Astrocyte (in vitro differentiated cells and primary cell): Measurements from ENCODE around the gene DLK2. TPM values are rescaled to one million over a fixed set of nuclear protein-coding genes. Genes with fewer than 3 reads are reported as not detected.

Source experiments
- DNase-seq: peaks from one replicate; pipeline ENCODE4 v3.0.0-alpha.2; 2010; ENCODE audit warnings: low read depth
- FAIRE-seq: peaks from 2 replicates; lab custom pipeline; 2011; peaks lifted over from hg19 to GRCh38; lab: Jason Lieb, UNC
- H2AFZ ChIP-seq: 2 replicates; pipeline ENCODE4 v1.6.0; 2012; ENCODE audit warnings: low read depth, low read length, inconsistent platforms
- H3K27ac ChIP-seq: 2 replicates; pipeline ENCODE4 v1.5.1; 2011; ENCODE audit warnings: low read depth, low read length, inconsistent platforms
- H3K27me3 ChIP-seq: 2 replicates; pipeline ENCODE4 v1.6.0; 2011; ENCODE audit warnings: low read length, inconsistent platforms; ENCODE audit not compliant: insufficient read depth
- H3K36me3 ChIP-seq: 2 replicates; pipeline ENCODE4 v1.5.1; 2011; ENCODE audit warnings: low read length, inconsistent platforms; ENCODE audit not compliant: insufficient read depth
- H3K4me1 ChIP-seq: 2 replicates; pipeline ENCODE4 v1.5.1; 2011; ENCODE audit warnings: low read length, inconsistent platforms; ENCODE audit not compliant: insufficient read depth
- H3K4me2 ChIP-seq: 2 replicates; pipeline ENCODE4 v1.6.0; 2012; ENCODE audit warnings: low read length, inconsistent platforms
- H3K4me3 ChIP-seq: 2 replicates; pipeline ENCODE4 v1.5.1; 2011; ENCODE audit warnings: low read depth, mild to moderate bottlenecking, low read length, inconsistent platforms; ENCODE audit not compliant: insufficient read depth
- H3K79me2 ChIP-seq: 2 replicates; pipeline ENCODE4 v1.6.0; 2012; ENCODE audit warnings: mild to moderate bottlenecking, low read length, inconsistent platforms; ENCODE audit not compliant: insufficient read depth
- H3K9ac ChIP-seq: 2 replicates; pipeline ENCODE4 v1.6.0; 2012; ENCODE audit warnings: mild to moderate bottlenecking, low read length, inconsistent platforms
- H3K9me3 ChIP-seq: 2 replicates; pipeline ENCODE4 v1.5.1; 2012; ENCODE audit warnings: low read depth, mild to moderate bottlenecking, low read length, inconsistent platforms; ENCODE audit not compliant: insufficient read depth
- H4K20me1 ChIP-seq: 2 replicates; pipeline ENCODE4 v1.6.0; 2012; ENCODE audit warnings: low read length, inconsistent platforms; ENCODE audit not compliant: insufficient read depth
- H3K27ac Mint-ChIP-seq: one replicate; pipeline ENCODE4 v1.8.0; 2021; ENCODE audit warnings: mild to moderate bottlenecking, mixed read lengths; ENCODE audit not compliant: unreplicated experiment
- H3K27me3 Mint-ChIP-seq: one replicate; pipeline ENCODE4 v1.8.0; 2021; ENCODE audit warnings: low read depth, mixed read lengths; ENCODE audit not compliant: unreplicated experiment
- H3K36me3 Mint-ChIP-seq: one replicate; pipeline ENCODE4 v1.8.0; 2021; ENCODE audit warnings: low read depth, mixed read lengths; ENCODE audit not compliant: unreplicated experiment
- H3K4me1 Mint-ChIP-seq: one replicate; pipeline ENCODE4 v1.8.0; 2021; ENCODE audit warnings: low read depth, mixed read lengths; ENCODE audit not compliant: unreplicated experiment
- H3K4me3 Mint-ChIP-seq: one replicate; pipeline ENCODE4 v1.8.0; 2021; ENCODE audit warnings: mild to moderate bottlenecking, moderate library complexity, mixed read lengths; ENCODE audit not compliant: unreplicated experiment
- H3K9me3 Mint-ChIP-seq: one replicate; pipeline ENCODE4 v1.8.0; 2021; ENCODE audit warnings: mild to moderate bottlenecking, mixed read lengths; ENCODE audit not compliant: unreplicated experiment
- EZH2 ChIP-seq: IDR thresholded peaks from 2 replicates; pipeline ENCODE4 v1.6.1; 2012; ENCODE audit warnings: mild to moderate bottlenecking, low read length, inconsistent platforms; ENCODE audit not compliant: insufficient read depth
- total RNA-seq: library from RNA; stranded (reverse); gene quantifications from 2 replicates; pipeline ENCODE4 v1.2.1, GENCODE V29; 2021
- TF ChIP-seq, protein P1 (sequence below): IDR thresholded peaks from 2 replicates; pipeline ENCODE4 v1.5.1; 2011; ENCODE audit warnings: low read depth, mild to moderate bottlenecking, inconsistent platforms, low read length, moderate library complexity; ENCODE audit not compliant: insufficient read depth

The DLK2 gene
- total RNA-seq, 1 donor from 2014 or later, result 0.68 TPM

DNA sequence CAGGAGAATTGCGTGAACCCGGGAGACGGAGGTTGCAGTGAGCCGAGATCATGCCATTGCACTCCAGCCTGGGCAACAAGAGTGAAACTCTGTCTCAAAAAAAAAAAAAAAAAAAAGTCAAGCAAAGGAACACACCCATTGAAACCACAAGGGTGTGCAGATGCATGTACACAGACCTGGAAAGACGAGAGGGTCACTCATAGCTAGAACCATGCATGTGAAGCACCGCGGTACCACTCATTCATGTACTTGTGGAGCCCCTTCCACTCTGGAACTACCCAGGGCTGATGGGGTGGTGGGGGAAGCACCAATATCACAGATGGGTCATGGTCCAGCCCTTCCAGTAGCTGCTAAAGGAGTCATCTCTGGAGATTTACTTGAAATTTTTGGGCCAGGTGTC lies 14.6 kb upstream of the DLK2 start:
- Mint-ChIP-seq H3K4me3 (no peak overlapping the region), H3K36me3 (no peaks in the 10 kb centered on the region), H3K27me3 (peaks cover 27% of the 10 kb centered on the region), H3K27ac (no peak overlapping the region), H3K4me1 (no peaks in the 10 kb centered on the region), H3K9me3 (no peaks in the 10 kb centered on the region)
- Histone ChIP-seq H3K4me3 (no peak overlapping the region), H3K27me3 (peaks cover 18% of the 10 kb centered on the region), H3K9me3 (no peaks in the 10 kb centered on the region), H3K9ac (no peak overlapping the region), H3K36me3 (no peaks in the 10 kb centered on the region), H4K20me1 (no peaks in the 10 kb centered on the region), H3K27ac (no peak overlapping the region), H3K4me2 (no peak overlapping the region), H3K4me1 (no peaks in the 10 kb centered on the region), H2AFZ (no peak overlapping the region), H3K79me2 (no peaks in the 10 kb centered on the region)
- TF ChIP-seq, protein P1, sequence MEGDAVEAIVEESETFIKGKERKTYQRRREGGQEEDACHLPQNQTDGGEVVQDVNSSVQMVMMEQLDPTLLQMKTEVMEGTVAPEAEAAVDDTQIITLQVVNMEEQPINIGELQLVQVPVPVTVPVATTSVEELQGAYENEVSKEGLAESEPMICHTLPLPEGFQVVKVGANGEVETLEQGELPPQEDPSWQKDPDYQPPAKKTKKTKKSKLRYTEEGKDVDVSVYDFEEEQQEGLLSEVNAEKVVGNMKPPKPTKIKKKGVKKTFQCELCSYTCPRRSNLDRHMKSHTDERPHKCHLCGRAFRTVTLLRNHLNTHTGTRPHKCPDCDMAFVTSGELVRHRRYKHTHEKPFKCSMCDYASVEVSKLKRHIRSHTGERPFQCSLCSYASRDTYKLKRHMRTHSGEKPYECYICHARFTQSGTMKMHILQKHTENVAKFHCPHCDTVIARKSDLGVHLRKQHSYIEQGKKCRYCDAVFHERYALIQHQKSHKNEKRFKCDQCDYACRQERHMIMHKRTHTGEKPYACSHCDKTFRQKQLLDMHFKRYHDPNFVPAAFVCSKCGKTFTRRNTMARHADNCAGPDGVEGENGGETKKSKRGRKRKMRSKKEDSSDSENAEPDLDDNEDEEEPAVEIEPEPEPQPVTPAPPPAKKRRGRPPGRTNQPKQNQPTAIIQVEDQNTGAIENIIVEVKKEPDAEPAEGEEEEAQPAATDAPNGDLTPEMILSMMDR, result no peak
- TF ChIP-seq EZH2, result no peak
- FAIRE-seq, result no peak
- no peak for DNase-seq

DNA sequence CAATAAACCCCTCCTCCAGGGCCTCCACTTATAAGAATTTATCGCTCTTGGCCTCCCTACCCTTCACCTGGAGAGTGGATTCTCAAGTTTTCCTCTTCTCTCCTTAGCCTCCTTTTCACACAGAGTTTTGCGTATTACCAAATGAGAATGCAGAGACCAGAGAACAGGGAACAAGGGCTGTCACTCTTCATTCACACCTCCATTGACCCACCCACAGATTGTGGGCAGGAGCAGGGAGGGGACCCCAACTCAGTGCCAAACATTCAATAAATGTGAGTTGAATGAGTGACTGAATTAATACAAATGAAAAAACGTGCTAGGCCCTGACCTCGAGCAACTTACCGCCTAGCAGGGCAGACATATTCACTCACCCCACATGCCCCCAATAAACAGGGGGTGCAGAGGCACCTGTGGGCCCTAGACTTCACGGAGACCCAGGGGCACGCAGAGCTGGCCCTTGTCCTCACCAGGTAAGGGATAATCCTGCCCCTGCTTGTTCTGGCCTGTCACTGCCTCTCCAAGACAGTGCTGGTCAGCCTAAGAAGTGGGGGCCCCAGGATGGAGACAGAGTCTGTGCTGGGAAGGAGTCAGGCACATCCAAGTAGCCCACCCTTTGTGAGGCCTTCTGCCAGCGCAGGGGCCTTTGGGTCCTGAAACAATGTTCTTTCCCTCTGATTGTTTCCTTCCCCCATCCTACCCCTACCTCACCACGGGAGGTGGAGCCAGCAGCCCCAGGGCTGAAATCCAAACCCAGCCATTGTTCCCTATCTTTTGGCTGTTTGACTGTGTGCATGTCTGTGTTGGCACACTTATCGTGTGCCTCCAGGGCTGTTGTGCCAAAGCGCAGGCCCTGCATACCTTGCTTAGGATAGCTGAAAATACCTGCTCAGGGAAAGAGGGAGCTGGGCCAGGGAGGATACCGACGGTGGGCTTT lies 13.7 kb upstream of the DLK2 start:
- H3K4me2 ChIP-seq, result no peak overlapping the region
- TF ChIP-seq EZH2, result no peak
- TF ChIP-seq, protein P1, result no peak
- Mint-ChIP-seq H3K4me3 (no peak overlapping the region), H3K27ac (no peak overlapping the region), H3K27me3 (peaks cover 27% of the 10 kb centered on the region), H3K9me3 (no peaks in the 10 kb centered on the region), H3K4me1 (no peaks in the 10 kb centered on the region), H3K36me3 (no peaks in the 10 kb centered on the region)
- no peaks in the 10 kb centered on the region for H3K36me3 ChIP-seq
- no peak overlapping the region for H3K4me3 ChIP-seq
- no peak overlapping the region for H3K9ac ChIP-seq
- H3K27ac ChIP-seq, result no peak overlapping the region
- no peak for FAIRE-seq
- no peaks in the 10 kb centered on the region for H3K4me1 ChIP-seq
- H3K79me2 ChIP-seq, result no peaks in the 10 kb centered on the region
- H3K9me3 ChIP-seq, result no peaks in the 10 kb centered on the region
- no peak overlapping the region for H2AFZ ChIP-seq
- no peak for DNase-seq
- H3K27me3 ChIP-seq, result peaks cover 18% of the 10 kb centered on the region
- no peaks in the 10 kb centered on the region for H4K20me1 ChIP-seq

DNA sequence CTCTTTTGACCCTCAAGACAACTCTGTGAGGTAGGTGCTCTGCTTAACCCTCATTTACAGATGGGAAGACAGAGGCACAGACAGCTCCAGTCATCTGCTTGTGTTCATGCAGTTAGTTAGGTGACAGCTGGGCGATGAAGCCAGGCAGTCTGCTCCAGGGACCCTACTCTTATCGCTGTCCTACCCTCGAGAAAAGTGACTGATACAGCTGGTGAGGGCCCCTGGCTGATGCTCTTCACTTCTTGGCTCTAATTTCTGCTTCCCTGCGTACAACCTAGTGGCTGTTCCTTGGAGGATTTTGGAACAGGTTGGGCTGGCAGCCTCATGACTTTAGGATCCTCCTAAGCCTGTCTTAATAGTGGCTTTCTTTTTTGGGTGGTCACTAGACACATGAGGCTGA lies 12.9 kb upstream of the DLK2 start:
- no peaks in the 10 kb centered on the region for H4K20me1 ChIP-seq
- DNase-seq (no peak), FAIRE-seq (no peak)
- TF ChIP-seq EZH2, result no peak
- TF ChIP-seq, protein P1, result no peak
- Mint-ChIP-seq H3K27ac (no peak overlapping the region), H3K4me1 (no peaks in the 10 kb centered on the region), H3K36me3 (no peaks in the 10 kb centered on the region), H3K9me3 (no peaks in the 10 kb centered on the region), H3K4me3 (no peak overlapping the region), H3K27me3 (peaks cover 27% of the 10 kb centered on the region)
- H3K9me3 ChIP-seq, result no peaks in the 10 kb centered on the region
- no peaks in the 10 kb centered on the region for H3K36me3 ChIP-seq
- H2AFZ ChIP-seq, result no peak overlapping the region
- no peak overlapping the region for H3K27ac ChIP-seq
- H3K79me2 ChIP-seq, result no peaks in the 10 kb centered on the region
- H3K4me1 ChIP-seq, result no peaks in the 10 kb centered on the region
- peaks cover 18% of the 10 kb centered on the region for H3K27me3 ChIP-seq
- H3K4me2 ChIP-seq, result no peak overlapping the region
- no peak overlapping the region for H3K4me3 ChIP-seq
- no peak overlapping the region for H3K9ac ChIP-seq
